ENCODE measurements around the gene GDPGP1. TPM values are rescaled to one million over a fixed set of nuclear protein-coding genes. Genes with fewer than 3 reads are reported as not detected.

GDPGP1 gene
- total RNA-seq, 2 experiments from 2014 or later: 12.9 to 22.3 TPM

GRCh38 chr15:90294159-90294558 lies 60.1 kb downstream of the GDPGP1 start:
- ChIA-PET CTCF (ENCODE audit: unreplicated experiment) (interaction anchor here (0.7 to 0.8 kb wide), 3 partner anchors 13 to 94 kb away, joined by 3 read pairs; partner anchors contain the start of gene IQGAP1), POLR2A (interaction anchor here (1.9 kb wide), 1 partner anchor 11 kb away, joined by 5 read pairs; no protein-coding TSS in a partner anchor)
- intact Hi-C loops (cut with micrococcal nuclease; ENCODE audit: unreplicated experiment): no loop called here
- Histone ChIP-seq H3K9me3 (ENCODE audit: low read length) (no peaks in the 10 kb centered on the region), H2AFZ (ENCODE audit: low read length) (no peak overlapping the region), H3K36me3 (ENCODE audit: insufficient read depth, low read length) (no peaks in the 10 kb centered on the region), H3K4me1 (ENCODE audit: insufficient read depth, low read length, poor library complexity, severe bottlenecking) (peaks cover 7% of the 10 kb centered on the region), H3K4me3 (ENCODE audit: low read depth, low read length, poor library complexity, severe bottlenecking) (no peak overlapping the region), H3K4me2 (ENCODE audit: low read length) (no peak overlapping the region), H3K27ac (ENCODE audit: low read depth, low read length, poor library complexity, severe bottlenecking) (no peak overlapping the region), H3K9me2 (ENCODE audit: insufficient read depth, low read length) (no peaks in the 10 kb centered on the region), H4K20me1 (ENCODE audit: insufficient read depth, low read length) (no peaks in the 10 kb centered on the region), H3K79me2 (ENCODE audit: insufficient read depth, low read depth, low read length) (no peaks in the 10 kb centered on the region)
- no peak for DNase-seq (ENCODE audit: low spot score)
- no TSS peak for BruUV-seq (replicated peaks)
- no peak for TF ChIP-seq EZH2phosphoT487 (IDR thresholded peaks at IDR 0.05; ENCODE audit: borderline replicate concordance, low read depth, low read length)
- TF ChIP-seq, protein P1, sequence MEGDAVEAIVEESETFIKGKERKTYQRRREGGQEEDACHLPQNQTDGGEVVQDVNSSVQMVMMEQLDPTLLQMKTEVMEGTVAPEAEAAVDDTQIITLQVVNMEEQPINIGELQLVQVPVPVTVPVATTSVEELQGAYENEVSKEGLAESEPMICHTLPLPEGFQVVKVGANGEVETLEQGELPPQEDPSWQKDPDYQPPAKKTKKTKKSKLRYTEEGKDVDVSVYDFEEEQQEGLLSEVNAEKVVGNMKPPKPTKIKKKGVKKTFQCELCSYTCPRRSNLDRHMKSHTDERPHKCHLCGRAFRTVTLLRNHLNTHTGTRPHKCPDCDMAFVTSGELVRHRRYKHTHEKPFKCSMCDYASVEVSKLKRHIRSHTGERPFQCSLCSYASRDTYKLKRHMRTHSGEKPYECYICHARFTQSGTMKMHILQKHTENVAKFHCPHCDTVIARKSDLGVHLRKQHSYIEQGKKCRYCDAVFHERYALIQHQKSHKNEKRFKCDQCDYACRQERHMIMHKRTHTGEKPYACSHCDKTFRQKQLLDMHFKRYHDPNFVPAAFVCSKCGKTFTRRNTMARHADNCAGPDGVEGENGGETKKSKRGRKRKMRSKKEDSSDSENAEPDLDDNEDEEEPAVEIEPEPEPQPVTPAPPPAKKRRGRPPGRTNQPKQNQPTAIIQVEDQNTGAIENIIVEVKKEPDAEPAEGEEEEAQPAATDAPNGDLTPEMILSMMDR (conservative IDR thresholded peaks at IDR 0.05; ENCODE audit: low read length): no peak

DNA sequence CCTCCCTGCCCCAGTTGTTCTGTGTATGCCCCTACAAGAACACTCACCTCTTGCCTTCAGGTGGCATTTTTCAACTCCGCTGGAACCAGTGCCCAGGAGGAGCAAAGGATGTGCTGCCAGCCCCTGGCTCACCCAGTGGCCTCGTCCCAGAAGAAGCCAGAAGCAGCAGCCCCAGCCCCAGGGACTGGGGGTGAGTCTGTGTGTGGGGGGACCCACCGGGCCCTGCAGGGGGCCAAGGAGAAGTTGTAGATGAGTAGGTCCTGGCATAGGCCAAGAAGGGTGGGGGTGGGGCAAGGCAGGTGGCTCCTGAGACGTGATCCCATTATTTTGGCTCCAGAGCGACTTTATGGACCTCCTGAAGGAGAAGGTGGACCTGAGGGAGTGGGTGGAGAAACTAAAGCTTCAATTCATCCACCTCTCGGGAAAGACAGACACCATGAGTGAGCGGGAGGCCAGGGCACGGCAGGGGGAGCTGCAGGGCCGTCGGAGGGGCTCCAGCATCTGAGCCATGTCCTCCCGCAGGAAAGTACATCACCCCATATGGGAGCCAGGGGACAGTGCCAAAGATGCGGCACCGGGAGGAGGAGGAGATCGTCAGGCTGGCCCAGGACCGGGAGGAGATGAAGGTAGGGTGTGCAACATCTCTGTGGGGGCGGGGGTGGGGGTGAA lies 60.7 kb downstream of the GDPGP1 start:
- TF ChIP-seq, protein P1 (conservative IDR thresholded peaks at IDR 0.05; ENCODE audit: low read length): no peak
- TF ChIP-seq EZH2phosphoT487 (IDR thresholded peaks at IDR 0.05; ENCODE audit: borderline replicate concordance, low read depth, low read length): no peak
- Histone ChIP-seq H3K4me1 (ENCODE audit: insufficient read depth, low read length, poor library complexity, severe bottlenecking) (peaks cover 7% of the 10 kb centered on the region), H3K4me3 (ENCODE audit: low read depth, low read length, poor library complexity, severe bottlenecking) (no peak overlapping the region), H3K9me3 (ENCODE audit: low read length) (no peaks in the 10 kb centered on the region), H3K79me2 (ENCODE audit: insufficient read depth, low read depth, low read length) (no peaks in the 10 kb centered on the region), H2AFZ (ENCODE audit: low read length) (no peak overlapping the region), H3K4me2 (ENCODE audit: low read length) (no peak overlapping the region), H4K20me1 (ENCODE audit: insufficient read depth, low read length) (no peaks in the 10 kb centered on the region), H3K36me3 (ENCODE audit: insufficient read depth, low read length) (no peaks in the 10 kb centered on the region), H3K9me2 (ENCODE audit: insufficient read depth, low read length) (no peaks in the 10 kb centered on the region), H3K27ac (ENCODE audit: low read depth, low read length, poor library complexity, severe bottlenecking) (no peak overlapping the region)
- intact Hi-C loops (cut with micrococcal nuclease; ENCODE audit: unreplicated experiment): no loop called here
- POLR2A ChIA-PET: no interaction called here
- no TSS peak for BruUV-seq (replicated peaks)
- CTCF ChIA-PET (ENCODE audit: unreplicated experiment): no interaction called here
- DNase-seq (ENCODE audit: low spot score): no peak

DNA sequence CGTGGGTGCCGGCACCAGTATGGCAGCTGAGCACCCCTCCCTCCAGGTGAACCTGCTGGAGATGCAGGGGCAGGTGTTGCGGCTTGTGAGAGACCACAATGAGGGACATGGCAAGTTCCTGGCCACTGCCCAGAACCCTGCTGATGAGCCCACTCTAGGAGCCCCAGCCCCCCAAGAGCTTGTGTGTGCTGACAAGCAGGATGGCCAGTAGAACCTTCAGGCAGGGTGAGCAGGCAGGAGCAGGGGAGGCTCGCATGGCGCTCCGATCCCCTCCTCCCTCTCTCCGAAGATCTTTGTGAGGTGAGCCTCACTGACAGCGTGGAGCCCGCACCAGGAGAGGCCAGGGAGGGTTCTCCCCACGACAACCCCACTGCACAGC lies 61.2 kb downstream of the GDPGP1 start:
- H2AFZ ChIP-seq (ENCODE audit: low read length): no peak overlapping the region
- H3K36me3 ChIP-seq (ENCODE audit: insufficient read depth, low read length): no peaks in the 10 kb centered on the region
- H3K4me1 ChIP-seq (ENCODE audit: insufficient read depth, low read length, poor library complexity, severe bottlenecking): peaks cover 7% of the 10 kb centered on the region
- ChIA-PET CTCF (ENCODE audit: unreplicated experiment) (no interaction called here), POLR2A (no interaction called here)
- no peak overlapping the region for H3K4me2 ChIP-seq (ENCODE audit: low read length)
- H4K20me1 ChIP-seq (ENCODE audit: insufficient read depth, low read length): no peaks in the 10 kb centered on the region
- no TSS peak for BruUV-seq (replicated peaks)
- no peaks in the 10 kb centered on the region for H3K9me3 ChIP-seq (ENCODE audit: low read length)
- H3K9me2 ChIP-seq (ENCODE audit: insufficient read depth, low read length): no peaks in the 10 kb centered on the region
- DNase-seq (ENCODE audit: low spot score): no peak
- no peak for TF ChIP-seq EZH2phosphoT487 (IDR thresholded peaks at IDR 0.05; ENCODE audit: borderline replicate concordance, low read depth, low read length)
- TF ChIP-seq, protein P1 (conservative IDR thresholded peaks at IDR 0.05; ENCODE audit: low read length): no peak
- intact Hi-C loops (cut with micrococcal nuclease; ENCODE audit: unreplicated experiment): no loop called here
- no peaks in the 10 kb centered on the region for H3K79me2 ChIP-seq (ENCODE audit: insufficient read depth, low read depth, low read length)
- no peak overlapping the region for H3K4me3 ChIP-seq (ENCODE audit: low read depth, low read length, poor library complexity, severe bottlenecking)
- H3K27ac ChIP-seq (ENCODE audit: low read depth, low read length, poor library complexity, severe bottlenecking): no peak overlapping the region
